Upper lobe of right lung (tissue), 1 donor: Measurements from ENCODE around the gene EIF2S2. TPM values are rescaled to one million over a fixed set of nuclear protein-coding genes. Genes with fewer than 3 reads are reported as not detected.

Experiments used
- ATAC-seq: fragments of 200-7000 bp; cut with Tn5 transposase; one replicate; pipeline ENCODE4 v1.9.1; 2020; ENCODE audit warnings: mild to moderate bottlenecking, moderate library complexity
- DNase-seq: peaks from one replicate; pipeline ENCODE4 v3.0.0-alpha.2; 2020
- H3K27ac ChIP-seq: fragments of 200-600 bp; one replicate; pipeline ENCODE4 v1.8.0; 2022
- H3K27me3 ChIP-seq: fragments of 200-600 bp; one replicate; pipeline ENCODE4 v1.8.0; 2022; ENCODE audit warnings: mild to moderate bottlenecking
- H3K36me3 ChIP-seq: fragments of 200-600 bp; one replicate; pipeline ENCODE4 v1.8.0; 2022
- H3K4me1 ChIP-seq: fragments of 200-600 bp; one replicate; pipeline ENCODE4 v1.8.0; 2022
- H3K4me3 ChIP-seq: fragments of 200-600 bp; one replicate; pipeline ENCODE4 v1.8.0; 2022; ENCODE audit warnings: mild to moderate bottlenecking
- H3K9me3 ChIP-seq: fragments of 200-600 bp; one replicate; pipeline ENCODE4 v1.8.0; 2022
- intact Hi-C: fragments of 100-400 bp; cut with DNase I; formaldehyde crosslinking; loops from one replicate; pipeline ENCODE4 v1.11.0; 2022
- total RNA-seq: library from RNA; stranded (reverse); fragmentation: NEBNext Ultra II Directional; extraction: Animal tissue kit (Norgen Biotek cat#: 25700); gene quantifications from one replicate; pipeline ENCODE4 v1.2.1, GENCODE V29; 2021
- TF ChIP-seq, protein P1 (sequence below): fragments of 200-600 bp; IDR thresholded peaks from one replicate; pipeline ENCODE4 v1.8.0; 2022; ENCODE audit warnings: antibody characterized with exemption
- donor health status: DM: no; HTN: yes; CAD: no; lungs with severe emphysema.

Gene EIF2S2
- total RNA-seq, 1 donor from 2014 or later, result 54.4 TPM

DNA sequence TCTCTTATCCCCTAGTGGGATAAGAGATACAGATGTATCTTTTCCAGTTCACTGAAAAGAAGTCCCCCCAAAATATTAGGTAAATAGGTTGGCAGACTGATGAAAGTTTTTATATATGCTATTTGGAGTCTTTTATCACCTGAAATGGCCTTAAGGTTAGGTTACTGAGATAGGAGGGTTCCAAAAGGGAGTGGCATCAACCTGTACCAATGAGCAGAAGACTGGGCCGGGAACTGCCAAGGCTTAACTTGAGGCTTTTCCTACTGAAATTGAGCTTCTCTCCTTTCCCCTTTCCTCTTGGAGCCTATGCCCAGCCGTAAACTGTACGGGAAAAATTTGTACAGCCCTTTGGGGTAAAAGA, 42.0 kb downstream of the EIF2S2 start:
- no peak overlapping the region for H3K27ac ChIP-seq
- no peaks in the 10 kb centered on the region for H3K9me3 ChIP-seq
- H3K27me3 ChIP-seq, result no peaks in the 10 kb centered on the region
- no peak overlapping the region for H3K4me3 ChIP-seq
- H3K4me1 ChIP-seq, result peaks cover 21% of the 10 kb centered on the region
- intact Hi-C loops, result loop anchor here (5.0 to 10.0 kb wide), 2 partner anchors 135 to 208 kb away; no protein-coding TSS in a partner anchor
- ATAC-seq, result no peak
- TF ChIP-seq, protein P1, sequence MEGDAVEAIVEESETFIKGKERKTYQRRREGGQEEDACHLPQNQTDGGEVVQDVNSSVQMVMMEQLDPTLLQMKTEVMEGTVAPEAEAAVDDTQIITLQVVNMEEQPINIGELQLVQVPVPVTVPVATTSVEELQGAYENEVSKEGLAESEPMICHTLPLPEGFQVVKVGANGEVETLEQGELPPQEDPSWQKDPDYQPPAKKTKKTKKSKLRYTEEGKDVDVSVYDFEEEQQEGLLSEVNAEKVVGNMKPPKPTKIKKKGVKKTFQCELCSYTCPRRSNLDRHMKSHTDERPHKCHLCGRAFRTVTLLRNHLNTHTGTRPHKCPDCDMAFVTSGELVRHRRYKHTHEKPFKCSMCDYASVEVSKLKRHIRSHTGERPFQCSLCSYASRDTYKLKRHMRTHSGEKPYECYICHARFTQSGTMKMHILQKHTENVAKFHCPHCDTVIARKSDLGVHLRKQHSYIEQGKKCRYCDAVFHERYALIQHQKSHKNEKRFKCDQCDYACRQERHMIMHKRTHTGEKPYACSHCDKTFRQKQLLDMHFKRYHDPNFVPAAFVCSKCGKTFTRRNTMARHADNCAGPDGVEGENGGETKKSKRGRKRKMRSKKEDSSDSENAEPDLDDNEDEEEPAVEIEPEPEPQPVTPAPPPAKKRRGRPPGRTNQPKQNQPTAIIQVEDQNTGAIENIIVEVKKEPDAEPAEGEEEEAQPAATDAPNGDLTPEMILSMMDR, result no peak
- DNase-seq, result no peak
- peaks cover 14% of the 10 kb centered on the region for H3K36me3 ChIP-seq

DNA sequence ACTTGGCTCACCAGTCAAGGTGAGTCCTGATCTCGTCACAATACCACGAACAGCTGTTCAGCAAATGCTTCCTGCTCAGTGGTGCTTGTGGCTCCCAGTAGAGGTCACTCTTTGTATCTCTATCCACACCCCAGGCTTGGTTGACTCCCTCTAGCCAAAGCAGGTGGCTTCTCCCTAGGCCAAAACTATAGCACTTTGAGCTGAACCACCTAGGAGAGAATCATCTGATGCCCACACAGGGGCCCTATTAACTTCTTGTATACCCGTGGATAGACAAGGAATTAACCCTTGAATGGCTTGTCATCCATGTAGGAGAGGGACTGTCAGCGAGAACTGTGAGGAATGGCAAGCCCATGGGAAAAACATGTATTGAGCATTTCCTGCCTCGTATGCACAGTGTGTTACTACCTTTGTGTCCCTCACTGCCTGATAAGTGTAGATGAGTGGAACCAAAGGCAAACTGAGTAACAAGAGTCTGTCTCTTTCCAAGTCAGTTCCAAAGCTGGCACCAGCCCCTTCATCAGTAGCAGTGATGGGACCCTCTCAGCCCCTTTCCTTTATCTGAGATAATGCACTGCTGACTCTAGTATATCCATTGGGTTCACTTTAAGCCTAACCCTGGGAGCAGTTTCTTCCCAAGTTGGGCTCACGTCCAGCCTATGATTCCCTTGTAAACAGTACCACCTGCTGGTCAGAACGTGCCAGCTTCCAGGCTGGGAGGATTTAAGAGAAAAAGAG, 42.5 kb downstream of the EIF2S2 start:
- H3K36me3 ChIP-seq, result peaks cover 9% of the 10 kb centered on the region
- peak; percentile 88 for ATAC-seq
- H3K4me3 ChIP-seq, result no peak overlapping the region
- no peaks in the 10 kb centered on the region for H3K9me3 ChIP-seq
- H3K4me1 ChIP-seq, result peaks cover 24% of the 10 kb centered on the region
- TF ChIP-seq, protein P1, result peak; percentile 88
- intact Hi-C loops, result loop anchor here (5.0 to 10.0 kb wide), 2 partner anchors 135 to 207 kb away; no protein-coding TSS in a partner anchor
- no peaks in the 10 kb centered on the region for H3K27me3 ChIP-seq
- no peak overlapping the region for H3K27ac ChIP-seq
- no peak for DNase-seq

DNA sequence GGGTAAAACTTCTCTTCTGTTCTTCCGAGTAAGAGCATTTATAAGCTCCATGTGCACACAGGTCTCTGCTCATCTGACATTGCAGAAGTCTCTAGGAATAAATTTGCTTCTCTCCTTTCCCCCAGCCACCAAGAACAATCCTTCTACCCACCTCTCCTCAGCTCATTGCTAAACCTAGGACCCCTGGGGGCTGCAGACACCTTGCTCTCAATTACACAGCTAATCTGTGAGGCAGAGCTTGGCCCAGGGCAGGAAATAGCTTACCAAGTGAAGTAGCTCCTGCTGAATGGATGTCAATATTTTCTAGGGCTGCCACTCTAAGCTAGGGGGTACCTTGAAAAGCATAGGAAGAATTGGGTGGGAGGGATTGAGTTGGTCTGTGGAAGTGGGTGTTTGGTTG, 44.0 kb downstream of the EIF2S2 start:
- ATAC-seq (no peak), DNase-seq (no peak)
- intact Hi-C loops, result no loop called here
- Histone ChIP-seq H3K4me3 (no peak overlapping the region), H3K9me3 (no peaks in the 10 kb centered on the region), H3K27me3 (no peaks in the 10 kb centered on the region), H3K4me1 (peaks cover 24% of the 10 kb centered on the region), H3K36me3 (peaks cover 9% of the 10 kb centered on the region), H3K27ac (no peak overlapping the region)
- TF ChIP-seq, protein P1, result no peak

DNA sequence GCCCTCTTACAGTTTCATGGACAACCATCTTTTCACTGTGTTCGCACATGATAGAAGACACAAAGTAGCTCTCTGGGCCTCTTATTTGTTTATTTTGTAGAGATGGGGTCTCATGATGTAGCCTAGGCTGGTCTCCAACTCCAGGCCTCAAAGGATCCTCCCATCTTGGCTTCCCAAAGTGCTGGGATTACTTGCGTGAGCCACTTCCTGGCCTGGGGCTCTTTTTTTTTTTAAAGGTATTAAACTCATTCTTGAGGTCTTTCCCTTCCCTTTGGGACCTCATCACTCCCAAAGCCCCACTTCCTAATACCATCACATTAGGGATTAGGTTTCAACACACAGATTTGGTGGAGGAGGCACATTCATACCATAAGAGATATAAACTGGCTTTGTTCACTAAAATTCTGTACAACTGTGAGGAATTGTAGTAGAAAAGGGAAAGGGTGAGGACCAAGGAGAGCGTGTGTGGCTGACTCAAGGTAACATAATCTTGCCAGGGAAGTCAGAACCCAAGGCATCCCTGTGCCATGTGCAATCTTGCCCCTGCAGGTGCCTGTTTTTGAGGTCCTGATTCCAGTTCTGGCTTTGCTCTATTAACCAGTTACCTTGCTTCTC, 45.5 kb downstream of the EIF2S2 start:
- Histone ChIP-seq H3K4me1 (peaks cover 24% of the 10 kb centered on the region), H3K27ac (peak overlapping the region; percentile 4), H3K27me3 (no peaks in the 10 kb centered on the region), H3K4me3 (no peak overlapping the region), H3K9me3 (no peaks in the 10 kb centered on the region), H3K36me3 (no peaks in the 10 kb centered on the region)
- TF ChIP-seq, protein P1, result no peak
- intact Hi-C loops, result no loop called here
- ATAC-seq (no peak), DNase-seq (no peak)

DNA sequence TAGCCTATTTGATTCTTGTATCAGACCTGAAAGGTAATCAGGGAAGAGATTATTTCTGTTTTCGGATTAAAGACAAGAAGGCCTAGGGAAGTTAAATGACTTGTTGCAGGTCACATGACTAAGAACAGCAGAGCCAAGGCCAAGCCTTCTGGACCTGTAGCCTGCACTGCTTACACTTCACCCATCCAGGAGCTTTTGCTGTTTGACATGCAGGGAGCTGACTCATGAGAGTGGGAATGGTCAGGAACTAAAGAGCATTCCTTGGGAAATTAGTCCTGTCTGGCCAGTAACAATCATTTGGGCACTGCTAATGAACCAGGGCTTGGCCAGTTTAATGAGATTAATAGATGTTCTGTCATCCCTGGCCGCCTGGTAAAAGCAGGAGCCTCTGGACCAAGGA, 46.8 kb downstream of the EIF2S2 start:
- H3K4me3 ChIP-seq, result no peak overlapping the region
- no peaks in the 10 kb centered on the region for H3K27me3 ChIP-seq
- H3K4me1 ChIP-seq, result peaks cover 30% of the 10 kb centered on the region
- peak; percentile 13 for ATAC-seq
- TF ChIP-seq, protein P1, result no peak
- no peaks in the 10 kb centered on the region for H3K9me3 ChIP-seq
- intact Hi-C loops, result no loop called here
- DNase-seq, result no peak
- H3K27ac ChIP-seq, result no peak overlapping the region
- H3K36me3 ChIP-seq, result no peaks in the 10 kb centered on the region
